GM21717 (cell line): ENCODE data around the gene STRN.
"Not testable (repeated sequence)": the region's sequence is repeated elsewhere in the genome, so short reads cannot be mapped to it uniquely, and the experiment has no call there.

Source experiments
- ATAC-seq: cut with Tn5 transposase; IDR thresholded peaks from one replicate; pipeline ENCODE4 v1.9.1; 2021; ENCODE audit warnings: mild to moderate bottlenecking, moderate library complexity; ENCODE audit not compliant: unreplicated experiment

The STRN gene

GRCh38 chr2:36963734-36964133, 2.6 kb downstream of the STRN start:
- no peak for ATAC-seq

- ATAC-seq, result no peak
These were observed 3.2 kb downstream of the STRN start for GRCh38 chr2:36963106-36963505.

- no peak for ATAC-seq
These were observed 5.6 kb downstream of the STRN start for GRCh38 chr2:36960773-36961172.

- no peak for ATAC-seq
These were observed 6.2 kb downstream of the STRN start for GRCh38 chr2:36960005-36960675.

- no peak for ATAC-seq
These were observed 11.2 kb downstream of the STRN start for GRCh38 chr2:36954977-36955607.

- no peak for ATAC-seq
These were observed 13.6 kb downstream of the STRN start for GRCh38 chr2:36952748-36953197.

GRCh38 chr2:36951574-36951973, 14.8 kb downstream of the STRN start:
- ATAC-seq, result no peak

- no peak for ATAC-seq
These were observed 15.3 kb downstream of the STRN start for GRCh38 chr2:36951027-36951518.

- ATAC-seq, result no peak
These were observed 16.5 kb downstream of the STRN start for GRCh38 chr2:36949845-36950244.

GRCh38 chr2:36945240-36945639, 21.1 kb downstream of the STRN start:
- not testable (repeated sequence) for ATAC-seq

GRCh38 chr2:36941867-36942266, 24.5 kb downstream of the STRN start:
- ATAC-seq, result no peak

GRCh38 chr2:36936526-36936925, 29.8 kb downstream of the STRN start:
- not testable (repeated sequence) for ATAC-seq

GRCh38 chr2:36931688-36932087, 34.6 kb downstream of the STRN start:
- ATAC-seq, result not testable (repeated sequence)

- not testable (repeated sequence) for ATAC-seq
These were observed 35.4 kb downstream of the STRN start for GRCh38 chr2:36930787-36931410.

GRCh38 chr2:36926175-36927132, 39.9 kb downstream of the STRN start:
- not testable (repeated sequence) for ATAC-seq

GRCh38 chr2:36922629-36923028, 43.7 kb downstream of the STRN start:
- not testable (repeated sequence) for ATAC-seq

- ATAC-seq, result no peak
These were observed 44.4 kb downstream of the STRN start for GRCh38 chr2:36921984-36922383.

- no peak for ATAC-seq
These were observed 47.1 kb downstream of the STRN start for GRCh38 chr2:36919041-36919837.

- ATAC-seq, result no peak
These were observed 48.0 kb downstream of the STRN start for GRCh38 chr2:36918307-36918706.

GRCh38 chr2:36915627-36916026, 50.7 kb downstream of the STRN start:
- no peak for ATAC-seq
